Keratinocyte (primary cell): ENCODE data around the gene NLK. TPM values are rescaled to one million over a fixed set of nuclear protein-coding genes. Genes with fewer than 3 reads are reported as not detected.
"Not testable (repeated sequence)": the region's sequence is repeated elsewhere in the genome, so short reads cannot be mapped to it uniquely, and the experiment has no call there.

ENCODE experiments used
- DNase-seq: peaks from one replicate; pipeline ENCODE4 v3.0.0-alpha.2; 2011; ENCODE audit warnings: low read depth, missing footprints, low spot score
- FAIRE-seq: peaks from 2 replicates; lab custom pipeline; 2011; peaks lifted over from hg19 to GRCh38; lab: Jason Lieb, UNC
- H2AFZ ChIP-seq: 2 replicates; pipeline ENCODE4 v1.6.0; 2012; ENCODE audit warnings: low read length, control low read depth, inconsistent platforms; ENCODE audit not compliant: control insufficient read depth
- H3K27ac ChIP-seq: 2 replicates; pipeline ENCODE4 v1.5.1; 2011; ENCODE audit warnings: low read length; ENCODE audit not compliant: control insufficient read depth, insufficient read depth
- H3K27me3 ChIP-seq: 3 replicates; pipeline ENCODE4 v1.6.0; 2011; ENCODE audit warnings: low read length; ENCODE audit not compliant: control insufficient read depth, insufficient read depth; ENCODE audit errors: extremely low read depth
- H3K36me3 ChIP-seq, 2 experiments: 2 replicates in 1 of 2; 3 replicates in 1 of 2; pipeline ENCODE4 v1.5.1; 2011; ENCODE audit warnings: low read length in 2 of 2, mild to moderate bottlenecking in 1 of 2; ENCODE audit not compliant: control insufficient read depth in 2 of 2, insufficient read depth in 2 of 2; ENCODE audit errors: extremely low read depth in 1 of 2
- H3K4me1 ChIP-seq: 3 replicates; pipeline ENCODE4 v1.5.1; 2011; ENCODE audit warnings: low read length; ENCODE audit not compliant: control insufficient read depth, insufficient read depth; ENCODE audit errors: extremely low read depth
- H3K4me2 ChIP-seq: 3 replicates; pipeline ENCODE4 v1.6.0; 2011; ENCODE audit warnings: low read depth, low read length; ENCODE audit not compliant: control insufficient read depth, insufficient read depth; ENCODE audit errors: extremely low read depth
- H3K4me3 ChIP-seq, 3 experiments: fragments of 200-600 bp in 1 of 3; sonication (generic) in 1 of 3; 2 replicates in 2 of 3; 3 replicates in 1 of 3; pipeline ENCODE4 v1.5.1; 2011 to 2016; ENCODE audit warnings: low read length in 3 of 3, mild to moderate bottlenecking in 3 of 3, control low read depth in 2 of 3, inconsistent platforms in 1 of 3, low read depth in 1 of 3, mixed read lengths in 1 of 3, mixed run types in 1 of 3, moderate library complexity in 1 of 3; ENCODE audit not compliant: control insufficient read depth in 2 of 3, insufficient read depth in 2 of 3; ENCODE audit errors: extremely low read depth in 1 of 3
- H3K79me2 ChIP-seq: 2 replicates; pipeline ENCODE4 v1.6.0; 2012; ENCODE audit warnings: low read length; ENCODE audit not compliant: control insufficient read depth, insufficient read depth
- H3K9ac ChIP-seq: 3 replicates; pipeline ENCODE4 v1.6.0; 2011; ENCODE audit warnings: low read length; ENCODE audit not compliant: control insufficient read depth, insufficient read depth; ENCODE audit errors: extremely low read depth
- H3K9me1 ChIP-seq: 3 replicates; pipeline ENCODE4 v1.6.0; 2011; ENCODE audit warnings: low read length; ENCODE audit not compliant: control insufficient read depth, insufficient read depth; ENCODE audit errors: extremely low read depth
- H3K9me3 ChIP-seq: 2 replicates; pipeline ENCODE4 v1.5.1; 2012; ENCODE audit warnings: low read depth, low read length; ENCODE audit not compliant: control insufficient read depth
- H4K20me1 ChIP-seq: 3 replicates; pipeline ENCODE4 v1.6.0; 2011; ENCODE audit warnings: low read length; ENCODE audit not compliant: control insufficient read depth, insufficient read depth; ENCODE audit errors: extremely low read depth
- CTCF ChIP-seq, 3 experiments: IDR thresholded peaks in 1 of 3; conservative IDR thresholded peaks in 1 of 3; optimal IDR thresholded peaks in 1 of 3; 2 replicates in 2 of 3; 3 replicates in 1 of 3; pipeline versions ENCODE3 to v1.5.1; 2011; ENCODE audit warnings: low read length in 3 of 3, mild to moderate bottlenecking in 3 of 3, moderate library complexity in 2 of 3, control low read depth in 1 of 3, inconsistent platforms in 1 of 3; ENCODE audit not compliant: insufficient read depth in 2 of 3; ENCODE audit errors: extremely low read depth in 1 of 3
- EZH2 ChIP-seq: IDR thresholded peaks from one replicate; pipeline ENCODE4 v1.6.1; 2012; ENCODE audit warnings: inconsistent platforms, mild to moderate bottlenecking, low read length, moderate library complexity
- dilution Hi-C: fragments of 300-500 bp; cut with MboI; formaldehyde crosslinking; loops from one replicate; pipeline ENCODE4 v1.7.0; 2020; ENCODE audit warnings: low sequenced_read_pairs; ENCODE audit not compliant: extremely low pct_ligation_motif_present
- polyA plus RNA-seq, 5 experiments: library from polyadenylated mRNA; depleted of rRNA in 3 of 5; stranded (reverse) in 3 of 5; stranded (forward) in 1 of 5; unstranded in 1 of 5; fragments of >200 nt; gene quantifications; 1 replicate in 1 of 5; 2 replicates in 3 of 5; 3 replicates in 1 of 5; pipeline versions ENCODE4 v1.2.1 to v1.2.3, GENCODE V29; 2011 to 2012; ENCODE audit warnings: missing spikeins in 2 of 5, low read depth in 1 of 5, low replicate concordance in 1 of 5

Gene NLK
- polyA plus RNA-seq, 1 donor (not counting 4 experiments of a cell fraction or from before 2014, with no cell fraction given), result 20.9 TPM

GRCh38 chr17:28097901-28098300 is 55.4 kb downstream of the NLK start:
- H3K36me3 ChIP-seq, result no peaks in the 10 kb centered on the region
- H4K20me1 ChIP-seq, result peaks cover 2% of the 10 kb centered on the region
- no peaks in the 10 kb centered on the region for H3K4me1 ChIP-seq
- FAIRE-seq (no peak), DNase-seq (no peak)
- no peak overlapping the region for H3K4me3 ChIP-seq
- dilution Hi-C loops, result no loop called here
- no peak overlapping the region for H3K4me2 ChIP-seq
- no peak overlapping the region for H3K27ac ChIP-seq
- H3K9me1 ChIP-seq, result no peaks in the 10 kb centered on the region
- H3K27me3 ChIP-seq, result no peaks in the 10 kb centered on the region
- no peak overlapping the region for H3K9ac ChIP-seq
- H2AFZ ChIP-seq, result no peak overlapping the region
- TF ChIP-seq EZH2 (no peak), CTCF (optimal IDR thresholded peaks at IDR 0.05 in 1 of 3, IDR thresholded peaks at IDR 0.05 in 1 of 3, conservative IDR thresholded peaks at IDR 0.05 in 1 of 3; ENCODE audit: extremely low read depth in 1 of 3, insufficient read depth in 2 of 3, low read length in 3 of 3) (no peak)
- H3K9me3 ChIP-seq, result no peaks in the 10 kb centered on the region
- H3K79me2 ChIP-seq, result peaks cover 27% of the 10 kb centered on the region

- H3K9ac ChIP-seq, H3K4me1 ChIP-seq, H3K4me2 ChIP-seq, H3K9me3 ChIP-seq, H3K27ac ChIP-seq, H3K27me3 ChIP-seq, dilution Hi-C loops, FAIRE-seq, H3K36me3 ChIP-seq, H3K9me1 ChIP-seq, H4K20me1 ChIP-seq, DNase-seq, H2AFZ ChIP-seq, H3K4me3 ChIP-seq: not testable (repeated sequence)
- H3K79me2 ChIP-seq, result peaks cover 24% of the 10 kb centered on the region
Observed at GRCh38 chr17:28098591-28098990, 56.1 kb downstream of the NLK start.

- DNase-seq, result no peak
- TF ChIP-seq EZH2 (no peak), CTCF (optimal IDR thresholded peaks at IDR 0.05 in 1 of 3, IDR thresholded peaks at IDR 0.05 in 1 of 3, conservative IDR thresholded peaks at IDR 0.05 in 1 of 3; ENCODE audit: extremely low read depth in 1 of 3, insufficient read depth in 2 of 3, low read length in 3 of 3) (no peak)
- no peak for FAIRE-seq
Observed at GRCh38 chr17:28100251-28100650, 57.8 kb downstream of the NLK start.

More at GRCh38 chr17:28100251-28100650, 57.8 kb downstream of the NLK start:
- H2AFZ ChIP-seq, result no peak overlapping the region
- no peaks in the 10 kb centered on the region for H3K36me3 ChIP-seq
- no peak overlapping the region for H3K9ac ChIP-seq
- H3K27me3 ChIP-seq, result no peaks in the 10 kb centered on the region
- H4K20me1 ChIP-seq, result peaks cover 2% of the 10 kb centered on the region
- no peaks in the 10 kb centered on the region for H3K9me3 ChIP-seq
- no peak overlapping the region for H3K4me2 ChIP-seq
- no peaks in the 10 kb centered on the region for H3K4me1 ChIP-seq
- H3K79me2 ChIP-seq, result peaks cover 15% of the 10 kb centered on the region
- no peaks in the 10 kb centered on the region for H3K9me1 ChIP-seq
- dilution Hi-C loops, result no loop called here
- no peak overlapping the region for H3K4me3 ChIP-seq
- H3K27ac ChIP-seq, result no peak overlapping the region
